NCI-H146 treated with DMSO at 0.1 percent for 48 hours (cell line): ENCODE measurements around the gene OR14J1.
"Not testable (repeated sequence)": the region's sequence is repeated elsewhere in the genome, so short reads cannot be mapped to it uniquely, and the experiment has no call there.

Source experiments
- DNase-seq: peaks from one replicate; lab custom pipeline; 2025; ENCODE audit not compliant: unreplicated experiment; lab: John Stamatoyannopoulos, UW

Gene OR14J1

GRCh38 chr6:29301316-29301715 lies at the start of gene OR14J1:
OR14J1 (plus strand) TSS chr6:29301701; CDS start chr6:29306690, 4,989 bp downstream.
- no peak for DNase-seq

GRCh38 chr6:29251736-29252135 lies 49.8 kb upstream of the OR14J1 start:
- no peak for DNase-seq

GRCh38 chr6:29255530-29255929 lies 46.0 kb upstream of the OR14J1 start:
- no peak for DNase-seq

GRCh38 chr6:29259721-29260120 lies 41.8 kb upstream of the OR14J1 start:
- DNase-seq: no peak

GRCh38 chr6:29263001-29263400 lies 38.5 kb upstream of the OR14J1 start:
- DNase-seq: no peak

GRCh38 chr6:29294499-29294914 lies 7.0 kb upstream of the OR14J1 start:
- DNase-seq: no peak

- DNase-seq: no peak
These were observed 6.3 kb upstream of the OR14J1 start for GRCh38 chr6:29295181-29295585.

GRCh38 chr6:29295623-29296022 lies 5.9 kb upstream of the OR14J1 start:
- DNase-seq: no peak

- DNase-seq: no peak
These were observed 18.4 kb downstream of the OR14J1 start for GRCh38 chr6:29319931-29320330.

- DNase-seq: not testable (repeated sequence)
These were observed 21.8 kb downstream of the OR14J1 start for GRCh38 chr6:29323332-29323731.

- no peak for DNase-seq
These were observed 24.3 kb downstream of the OR14J1 start for GRCh38 chr6:29325777-29326176.

GRCh38 chr6:29332676-29333075 lies 31.2 kb downstream of the OR14J1 start:
- no peak for DNase-seq

GRCh38 chr6:29336269-29336668 lies 34.8 kb downstream of the OR14J1 start:
- DNase-seq: no peak

- DNase-seq: no peak
These were observed 43.9 kb downstream of the OR14J1 start for GRCh38 chr6:29345380-29345779.

- DNase-seq: not testable (repeated sequence)
These were observed 47.8 kb downstream of the OR14J1 start for GRCh38 chr6:29349348-29349747.

- DNase-seq: no peak
These were observed 53.5 kb downstream of the OR14J1 start for GRCh38 chr6:29354980-29355379.

GRCh38 chr6:29355603-29356002 lies 54.1 kb downstream of the OR14J1 start:
- no peak for DNase-seq
